Neural crest cell (in vitro differentiated cells): ENCODE measurements around the gene LILRA6. TPM values are rescaled to one million over a fixed set of nuclear protein-coding genes. Genes with fewer than 3 reads are reported as not detected.
"Not testable (repeated sequence)": the region's sequence is repeated elsewhere in the genome, so short reads cannot be mapped to it uniquely, and the experiment has no call there.

Experiments
- DNase-seq: peaks from one replicate; pipeline ENCODE4 v3.0.0; 2021; ENCODE audit warnings: low read depth, mixed read lengths, low spot score
- H3K27ac Mint-ChIP-seq: one replicate; pipeline ENCODE4 v1.8.0; 2021; ENCODE audit warnings: mild to moderate bottlenecking, mixed read lengths; ENCODE audit not compliant: unreplicated experiment
- H3K27me3 Mint-ChIP-seq: 2 replicates; pipeline ENCODE4 v1.8.0; 2021; ENCODE audit warnings: low read depth, mild to moderate bottlenecking, mixed read lengths
- H3K36me3 Mint-ChIP-seq: 2 replicates; pipeline ENCODE4 v1.8.0; 2021; ENCODE audit warnings: low read depth, mild to moderate bottlenecking, mixed read lengths
- H3K4me1 Mint-ChIP-seq: 2 replicates; pipeline ENCODE4 v1.8.0; 2021; ENCODE audit warnings: mixed read lengths
- H3K4me3 Mint-ChIP-seq: one replicate; pipeline ENCODE4 v1.8.0; 2021; ENCODE audit warnings: mild to moderate bottlenecking, mixed read lengths
- H3K9me3 Mint-ChIP-seq: 2 replicates; pipeline ENCODE4 v1.8.0; 2021; ENCODE audit warnings: mixed read lengths
- CTCF ChIP-seq: fragments of 200-600 bp; sonication (generic); conservative IDR thresholded peaks from 2 replicates; pipeline ENCODE4 v1.5.0; 2021; ENCODE audit warnings: antibody characterized with exemption, mild to moderate bottlenecking
- total RNA-seq: library from RNA; stranded (reverse); gene quantifications from 2 replicates; pipeline ENCODE4 v1.2.1, GENCODE V29; 2021

LILRA6 gene
- total RNA-seq, 1 donor from 2014 or later, result not detected

- not testable (repeated sequence) for DNase-seq, H3K36me3 Mint-ChIP-seq, H3K27ac Mint-ChIP-seq, H3K9me3 Mint-ChIP-seq, H3K27me3 Mint-ChIP-seq, H3K4me3 Mint-ChIP-seq
- H3K4me1 Mint-ChIP-seq, result peaks cover 20% of the 10 kb centered on the region
Measured at GRCh38 chr19:54219702-54220101, 22.9 kb downstream of the LILRA6 start.

- no peak for TF ChIP-seq CTCF
- H3K9me3 Mint-ChIP-seq, result no peaks in the 10 kb centered on the region
- peaks cover 22% of the 10 kb centered on the region for H3K4me1 Mint-ChIP-seq
- H3K27me3 Mint-ChIP-seq, result peaks cover 9% of the 10 kb centered on the region
- no peak overlapping the region for H3K4me3 Mint-ChIP-seq
- DNase-seq, result no peak
- peaks cover 6% of the 10 kb centered on the region for H3K36me3 Mint-ChIP-seq
- H3K27ac Mint-ChIP-seq, result no peak overlapping the region
Measured at GRCh38 chr19:54218960-54219661, 23.5 kb downstream of the LILRA6 start.

- H3K27me3 Mint-ChIP-seq, result peaks cover 2% of the 10 kb centered on the region
- no peak for DNase-seq
- no peak overlapping the region for H3K27ac Mint-ChIP-seq
- no peaks in the 10 kb centered on the region for H3K9me3 Mint-ChIP-seq
- peaks cover 6% of the 10 kb centered on the region for H3K36me3 Mint-ChIP-seq
- TF ChIP-seq CTCF, result no peak
- no peak overlapping the region for H3K4me3 Mint-ChIP-seq
- H3K4me1 Mint-ChIP-seq, result peaks cover 24% of the 10 kb centered on the region
Measured at GRCh38 chr19:54218259-54218658, 24.3 kb downstream of the LILRA6 start.

GRCh38 chr19:54217517-54218247 is 24.9 kb downstream of the LILRA6 start:
- DNase-seq, H3K9me3 Mint-ChIP-seq, H3K27ac Mint-ChIP-seq, H3K4me3 Mint-ChIP-seq, H3K27me3 Mint-ChIP-seq, H3K36me3 Mint-ChIP-seq: not testable (repeated sequence)
- peaks cover 24% of the 10 kb centered on the region for H3K4me1 Mint-ChIP-seq

GRCh38 chr19:54216869-54217268 is 25.7 kb downstream of the LILRA6 start:
- H3K27me3 Mint-ChIP-seq, result no peaks in the 10 kb centered on the region
- no peaks in the 10 kb centered on the region for H3K9me3 Mint-ChIP-seq
- H3K27ac Mint-ChIP-seq, result no peak overlapping the region
- no peak overlapping the region for H3K4me3 Mint-ChIP-seq
- TF ChIP-seq CTCF, result no peak
- DNase-seq, result no peak
- peaks cover 24% of the 10 kb centered on the region for H3K4me1 Mint-ChIP-seq
- H3K36me3 Mint-ChIP-seq, result peaks cover 9% of the 10 kb centered on the region

GRCh38 chr19:54214734-54215133 is 27.9 kb downstream of the LILRA6 start:
- not testable (repeated sequence) for DNase-seq, H3K4me3 Mint-ChIP-seq, H3K27ac Mint-ChIP-seq, H3K9me3 Mint-ChIP-seq
- Mint-ChIP-seq H3K27me3 (peaks cover 12% of the 10 kb centered on the region), H3K36me3 (peaks cover 21% of the 10 kb centered on the region), H3K4me1 (peaks cover 31% of the 10 kb centered on the region)

- not testable (repeated sequence) for H3K27ac Mint-ChIP-seq, DNase-seq, H3K9me3 Mint-ChIP-seq
- Mint-ChIP-seq H3K4me3 (peak overlapping the region; percentile 59), H3K27me3 (peaks cover 15% of the 10 kb centered on the region), H3K36me3 (peaks cover 21% of the 10 kb centered on the region), H3K4me1 (peaks cover 36% of the 10 kb centered on the region)
Measured at GRCh38 chr19:54214217-54214616, 28.4 kb downstream of the LILRA6 start.
